ENCODE results near the gene CCDC7.

GRCh38 chr10:32410569-32410968 lies 35.4 kb upstream of the CCDC7 start:
- TF ChIP-seq EZH2phosphoT487 (IDR thresholded peaks at IDR 0.05; ENCODE audit: borderline replicate concordance) (no peak), CTCF (conservative IDR thresholded peaks at IDR 0.05; ENCODE audit: low read length) (no peak)
